Measurements from ENCODE around the gene SLC15A5.

The SLC15A5 gene

DNA sequence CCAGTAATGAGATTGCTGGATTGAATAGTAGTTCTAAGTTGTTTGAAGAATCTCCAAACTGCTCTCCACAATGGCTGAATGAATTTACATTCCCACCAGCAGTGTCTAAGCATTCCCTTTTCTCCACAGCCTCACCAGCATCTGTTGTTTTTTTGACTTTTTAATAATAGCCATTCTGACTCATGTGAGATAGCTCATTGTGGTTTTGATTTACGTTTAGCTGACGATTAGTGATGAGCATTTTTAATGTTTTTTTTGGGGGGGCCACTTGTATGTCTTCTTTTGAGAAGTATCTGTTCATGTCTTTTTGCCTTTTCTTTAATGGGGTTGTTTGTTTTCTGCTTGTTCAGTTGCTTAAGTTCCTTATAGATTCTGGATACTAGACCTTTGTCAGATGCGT lies 8.1 kb upstream of the SLC15A5 start:
- TF ChIP-seq EZH2phosphoT487 (conservative IDR thresholded peaks at IDR 0.05; ENCODE audit: low read length): no peak
- TF ChIP-seq, protein P1, sequence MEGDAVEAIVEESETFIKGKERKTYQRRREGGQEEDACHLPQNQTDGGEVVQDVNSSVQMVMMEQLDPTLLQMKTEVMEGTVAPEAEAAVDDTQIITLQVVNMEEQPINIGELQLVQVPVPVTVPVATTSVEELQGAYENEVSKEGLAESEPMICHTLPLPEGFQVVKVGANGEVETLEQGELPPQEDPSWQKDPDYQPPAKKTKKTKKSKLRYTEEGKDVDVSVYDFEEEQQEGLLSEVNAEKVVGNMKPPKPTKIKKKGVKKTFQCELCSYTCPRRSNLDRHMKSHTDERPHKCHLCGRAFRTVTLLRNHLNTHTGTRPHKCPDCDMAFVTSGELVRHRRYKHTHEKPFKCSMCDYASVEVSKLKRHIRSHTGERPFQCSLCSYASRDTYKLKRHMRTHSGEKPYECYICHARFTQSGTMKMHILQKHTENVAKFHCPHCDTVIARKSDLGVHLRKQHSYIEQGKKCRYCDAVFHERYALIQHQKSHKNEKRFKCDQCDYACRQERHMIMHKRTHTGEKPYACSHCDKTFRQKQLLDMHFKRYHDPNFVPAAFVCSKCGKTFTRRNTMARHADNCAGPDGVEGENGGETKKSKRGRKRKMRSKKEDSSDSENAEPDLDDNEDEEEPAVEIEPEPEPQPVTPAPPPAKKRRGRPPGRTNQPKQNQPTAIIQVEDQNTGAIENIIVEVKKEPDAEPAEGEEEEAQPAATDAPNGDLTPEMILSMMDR (IDR thresholded peaks at IDR 0.05; ENCODE audit: insufficient read depth, low read length, poor library complexity, severe bottlenecking): no peak
- H3K36me3 ChIP-seq (ENCODE audit: low read length): no peaks in the 10 kb centered on the region
- H3K79me2 ChIP-seq (ENCODE audit: insufficient read depth, low read length): no peaks in the 10 kb centered on the region
- H3K9me3 ChIP-seq (ENCODE audit: insufficient read depth, low read length): no peaks in the 10 kb centered on the region
- H3K4me2 ChIP-seq (ENCODE audit: low read depth, low read length, poor library complexity, severe bottlenecking): no peak overlapping the region
- H2AFZ ChIP-seq (ENCODE audit: low read depth, low read length, severe bottlenecking): no peak overlapping the region
- H4K20me1 ChIP-seq (ENCODE audit: low read depth, low read length): no peaks in the 10 kb centered on the region
- H3K27me3 ChIP-seq (ENCODE audit: low read length): no peaks in the 10 kb centered on the region
- no peak overlapping the region for H3K27ac ChIP-seq (ENCODE audit: low read depth, low read length)
- H3K9ac ChIP-seq (ENCODE audit: low read length): no peak overlapping the region
- no peaks in the 10 kb centered on the region for H3K9me2 ChIP-seq (replicated peaks; ENCODE audit: insufficient read depth, low read length)
- H3K4me3 ChIP-seq (ENCODE audit: insufficient read depth, low read length, poor library complexity, severe bottlenecking): no peak overlapping the region
- H3F3A ChIP-seq (ENCODE audit: insufficient read depth): no peaks in the 10 kb centered on the region

DNA sequence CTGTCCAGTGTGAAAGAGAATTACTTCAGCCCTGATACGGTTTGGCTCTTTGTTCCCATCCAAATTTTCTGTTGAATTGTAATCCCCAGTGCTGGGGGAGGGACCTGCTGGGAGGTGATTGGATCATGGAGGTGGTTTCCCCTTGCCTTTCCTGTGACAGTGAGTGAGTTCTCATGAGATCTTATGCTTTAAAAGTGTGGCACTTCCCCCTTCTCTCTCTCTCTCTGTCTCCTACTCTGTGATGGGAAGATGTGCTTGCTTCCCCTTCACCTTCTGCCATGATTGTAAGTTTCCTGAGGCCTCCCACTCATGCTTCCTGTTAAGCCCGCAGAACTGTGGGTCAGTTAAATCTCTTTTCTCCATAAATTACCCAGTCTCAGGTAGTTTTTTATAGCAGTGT lies 5.5 kb upstream of the SLC15A5 start:
- Histone ChIP-seq H3K9me3 (ENCODE audit: insufficient read depth, low read length) (no peaks in the 10 kb centered on the region), H4K20me1 (ENCODE audit: low read depth, low read length) (no peaks in the 10 kb centered on the region), H3K9ac (ENCODE audit: low read length) (no peak overlapping the region), H3K27ac (ENCODE audit: low read depth, low read length) (no peak overlapping the region), H3F3A (ENCODE audit: insufficient read depth) (no peaks in the 10 kb centered on the region), H3K79me2 (ENCODE audit: insufficient read depth, low read length) (no peaks in the 10 kb centered on the region), H3K9me2 (replicated peaks; ENCODE audit: insufficient read depth, low read length) (no peaks in the 10 kb centered on the region), H3K36me3 (ENCODE audit: low read length) (no peaks in the 10 kb centered on the region), H3K4me2 (ENCODE audit: low read depth, low read length, poor library complexity, severe bottlenecking) (no peak overlapping the region), H3K4me3 (ENCODE audit: insufficient read depth, low read length, poor library complexity, severe bottlenecking) (no peak overlapping the region), H3K27me3 (ENCODE audit: low read length) (no peaks in the 10 kb centered on the region), H2AFZ (ENCODE audit: low read depth, low read length, severe bottlenecking) (no peak overlapping the region)
- TF ChIP-seq, protein P1 (IDR thresholded peaks at IDR 0.05; ENCODE audit: insufficient read depth, low read length, poor library complexity, severe bottlenecking): no peak
- no peak for TF ChIP-seq EZH2phosphoT487 (conservative IDR thresholded peaks at IDR 0.05; ENCODE audit: low read length)

DNA sequence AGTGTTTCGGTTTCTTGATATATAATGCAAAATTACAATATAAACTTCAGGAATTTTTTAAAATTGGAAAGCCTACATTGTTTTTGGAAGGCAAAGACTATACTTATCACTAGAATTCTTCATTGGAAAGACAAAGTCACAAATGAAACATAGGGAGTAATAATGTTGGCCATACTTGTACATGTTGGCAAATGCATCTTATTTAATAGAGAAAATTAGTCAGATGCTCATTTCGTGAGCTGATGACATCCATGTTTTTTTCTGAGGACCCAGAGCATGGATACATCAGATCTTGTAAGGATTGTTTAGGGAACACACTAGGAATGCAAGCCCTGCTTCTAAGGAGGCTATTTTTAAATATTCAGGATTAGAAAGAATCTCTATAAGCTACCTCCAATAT lies 4.6 kb upstream of the SLC15A5 start:
- Histone ChIP-seq H3K36me3 (ENCODE audit: low read length) (no peaks in the 10 kb centered on the region), H3K27ac (ENCODE audit: low read depth, low read length) (no peak overlapping the region), H4K20me1 (ENCODE audit: low read depth, low read length) (no peaks in the 10 kb centered on the region), H3K9me2 (replicated peaks; ENCODE audit: insufficient read depth, low read length) (no peaks in the 10 kb centered on the region), H3K79me2 (ENCODE audit: insufficient read depth, low read length) (no peaks in the 10 kb centered on the region), H2AFZ (ENCODE audit: low read depth, low read length, severe bottlenecking) (no peak overlapping the region), H3K27me3 (ENCODE audit: low read length) (no peaks in the 10 kb centered on the region), H3K4me2 (ENCODE audit: low read depth, low read length, poor library complexity, severe bottlenecking) (no peak overlapping the region), H3K9ac (ENCODE audit: low read length) (no peak overlapping the region), H3K9me3 (ENCODE audit: insufficient read depth, low read length) (no peaks in the 10 kb centered on the region), H3K4me3 (ENCODE audit: insufficient read depth, low read length, poor library complexity, severe bottlenecking) (no peak overlapping the region), H3F3A (ENCODE audit: insufficient read depth) (no peaks in the 10 kb centered on the region)
- no peak for TF ChIP-seq EZH2phosphoT487 (conservative IDR thresholded peaks at IDR 0.05; ENCODE audit: low read length)
- TF ChIP-seq, protein P1 (IDR thresholded peaks at IDR 0.05; ENCODE audit: insufficient read depth, low read length, poor library complexity, severe bottlenecking): no peak
